Transverse colon (tissue), 4 donors: ENCODE results near the gene SDR39U1. TPM values are rescaled to one million over a fixed set of nuclear protein-coding genes. Genes with fewer than 3 reads are reported as not detected.

Source experiments
- DNase-seq: peaks from one replicate; pipeline ENCODE4 v3.0.0-alpha.2; 2019
- H3K27ac ChIP-seq, 4 donors: fragments of 200-600 bp; sonication (generic); 2 replicates each; pipeline ENCODE4 v1.5.1; 2016 to 2018; ENCODE audit warnings: inconsistent platforms in 4 of 4
- H3K27me3 ChIP-seq: fragments of 200-600 bp; sonication (generic); 2 replicates; pipeline ENCODE4 v1.5.1; 2017; ENCODE audit warnings: inconsistent platforms
- H3K36me3 ChIP-seq, 4 donors: fragments of 200-600 bp; sonication (generic); 2 replicates each; pipeline ENCODE4 v1.5.1; 2017 to 2019; ENCODE audit warnings: inconsistent platforms in 4 of 4
- H3K4me1 ChIP-seq, 4 donors: fragments of 200-600 bp; sonication (generic); 2 replicates each; pipeline ENCODE4 v1.5.1; 2017 to 2020; ENCODE audit warnings: inconsistent platforms in 4 of 4
- H3K4me3 ChIP-seq, 4 donors: fragments of 200-600 bp; sonication (generic); 1 replicate in 1 of 4; 2 replicates in 3 of 4; pipeline versions ENCODE4 v1.5.1 to v1.6.1; 2017 to 2019; ENCODE audit warnings: inconsistent platforms in 4 of 4
- H3K9me3 ChIP-seq, 2 donors: fragments of 200-600 bp; sonication (generic); 2 replicates each; pipeline ENCODE4 v1.5.1; 2017 to 2019; ENCODE audit warnings: inconsistent platforms in 2 of 2
- EP300 ChIP-seq: sonication (generic); formaldehyde crosslinking; IDR thresholded peaks from one replicate; pipeline ENCODE4 v1.6.1; 2017; ENCODE audit warnings: antibody characterized with exemption, low read depth
- POLR2A ChIP-seq: fragments of 450-650 bp; IDR thresholded peaks from one replicate; pipeline ENCODE4 v1.6.1; 2016; ENCODE audit warnings: antibody characterized with exemption, mild to moderate bottlenecking, moderate library complexity
- POLR2AphosphoS5 ChIP-seq, 3 donors: sonication (generic); formaldehyde crosslinking; IDR thresholded peaks; one replicate each; pipeline ENCODE4 v1.6.1; 2016; ENCODE audit warnings: antibody characterized with exemption in 3 of 3
- WGBS, 2 donors: methylation state at CpG; one replicate each; pipeline ENCODE4 v1.1.5; 2018; ENCODE audit warnings: low coverage in 1 of 2; 5-methylcytosine and 5-hydroxymethylcytosine counted together
- in situ Hi-C, 4 donors: fragments of 200-750 bp; cut with MboI; loops; one replicate each; pipeline versions ENCODE4 v1.15.0 to v1.15.1; 2017; ENCODE audit warnings: low sequenced_read_pairs in 3 of 4, low pct_ligation_motif_present in 1 of 4, low pct_unique_long_range_greater_than_20kb in 1 of 4
- intact Hi-C: fragments of 100-400 bp; cut with DNase I; formaldehyde crosslinking; loops from one replicate; pipeline ENCODE4 v1.15.1; 2023; ENCODE audit warnings: low total_unique reads
- total RNA-seq, 4 donors: library from RNA; depleted of rRNA; stranded (reverse); fragments of >200 nt; gene quantifications; one replicate each; pipeline ENCODE4 v1.1.0, GENCODE V29; 2016
- TF ChIP-seq, protein P1 (sequence below), 5 experiments: fragments of 200-600 bp in 3 of 5; fragments of 450-650 bp in 2 of 5; sonication (generic) in 3 of 5; IDR thresholded peaks; 1 replicate in 2 of 5; 2 replicates in 3 of 5; pipeline ENCODE4 v1.5.1; 2016 to 2017; ENCODE audit warnings: antibody characterized with exemption in 5 of 5, inconsistent platforms in 3 of 5, mild to moderate bottlenecking in 2 of 5, moderate library complexity in 1 of 5

The SDR39U1 gene
- total RNA-seq, 4 donors from 2014 or later, result 18.3 to 202 (median 39.3) TPM

DNA sequence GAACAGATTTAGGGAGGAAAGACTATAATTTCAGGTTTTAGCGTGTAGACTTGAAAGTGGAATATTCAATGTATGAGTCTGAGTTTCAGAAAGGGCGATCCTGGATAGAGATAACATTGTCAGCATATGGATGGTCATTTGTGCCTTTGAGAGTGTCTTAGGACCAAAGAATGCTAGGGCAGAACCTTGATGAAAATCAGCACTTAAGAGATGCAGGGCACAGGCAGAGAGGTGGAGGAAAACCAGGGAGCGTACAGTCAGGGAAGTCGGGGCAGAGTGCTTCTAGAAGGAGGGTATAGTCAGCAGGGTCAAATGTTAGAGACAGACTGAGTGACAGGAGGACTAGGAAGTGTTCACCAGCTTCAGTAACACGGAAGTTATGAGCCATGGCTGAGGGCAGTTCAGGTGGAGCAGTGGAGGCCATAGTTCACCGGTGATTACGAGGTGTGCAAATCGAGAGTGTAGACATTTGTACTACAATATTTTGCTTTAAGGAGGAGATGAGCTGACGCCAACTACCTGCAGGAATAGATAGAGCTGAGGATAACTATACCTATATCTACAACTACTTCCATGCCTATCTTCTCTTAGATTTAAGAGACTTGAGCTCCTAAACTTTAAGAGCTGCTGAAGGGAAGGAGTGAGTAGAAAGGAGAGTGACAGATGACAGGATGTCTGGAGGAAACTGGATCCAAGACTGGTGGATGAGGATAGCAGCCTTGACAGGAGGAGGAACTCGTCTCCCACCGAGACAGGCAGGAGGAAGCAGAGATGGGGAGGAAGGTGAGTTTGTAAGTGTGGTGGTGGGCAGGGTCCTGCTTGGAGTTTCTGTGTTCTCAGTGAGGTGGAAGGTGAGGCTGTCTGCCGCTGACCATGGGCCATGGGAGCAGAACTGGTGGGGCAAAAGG is 19.6 kb downstream of the SDR39U1 start:
- TF ChIP-seq POLR2A (peak; percentile 51), EP300 (no peak), POLR2AphosphoS5 (IDR thresholded peaks at IDR 0.05) (peak in 2 of 3 donors; percentile 54 to 79)
- TF ChIP-seq, protein P1, sequence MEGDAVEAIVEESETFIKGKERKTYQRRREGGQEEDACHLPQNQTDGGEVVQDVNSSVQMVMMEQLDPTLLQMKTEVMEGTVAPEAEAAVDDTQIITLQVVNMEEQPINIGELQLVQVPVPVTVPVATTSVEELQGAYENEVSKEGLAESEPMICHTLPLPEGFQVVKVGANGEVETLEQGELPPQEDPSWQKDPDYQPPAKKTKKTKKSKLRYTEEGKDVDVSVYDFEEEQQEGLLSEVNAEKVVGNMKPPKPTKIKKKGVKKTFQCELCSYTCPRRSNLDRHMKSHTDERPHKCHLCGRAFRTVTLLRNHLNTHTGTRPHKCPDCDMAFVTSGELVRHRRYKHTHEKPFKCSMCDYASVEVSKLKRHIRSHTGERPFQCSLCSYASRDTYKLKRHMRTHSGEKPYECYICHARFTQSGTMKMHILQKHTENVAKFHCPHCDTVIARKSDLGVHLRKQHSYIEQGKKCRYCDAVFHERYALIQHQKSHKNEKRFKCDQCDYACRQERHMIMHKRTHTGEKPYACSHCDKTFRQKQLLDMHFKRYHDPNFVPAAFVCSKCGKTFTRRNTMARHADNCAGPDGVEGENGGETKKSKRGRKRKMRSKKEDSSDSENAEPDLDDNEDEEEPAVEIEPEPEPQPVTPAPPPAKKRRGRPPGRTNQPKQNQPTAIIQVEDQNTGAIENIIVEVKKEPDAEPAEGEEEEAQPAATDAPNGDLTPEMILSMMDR (IDR thresholded peaks at IDR 0.05), result no peak
- peak overlapping the region in 2 of 4 donors; percentile 0 to 34 for H3K4me3 ChIP-seq
- no peaks in the 10 kb centered on the region for H3K36me3 ChIP-seq
- DNase-seq, result peak; percentile 73
- intact Hi-C loops, result no loop called here
- H3K27ac ChIP-seq, result peak overlapping the region; percentile 71 to 92 (median 79)
- H3K27me3 ChIP-seq, result no peaks in the 10 kb centered on the region
- peaks cover 16 to 60% (median 44%) of the 10 kb centered on the region in 4 donors for H3K4me1 ChIP-seq
- WGBS, 2 donors, result 70 to 71% methylated on average over 8 to 12 of the region's 12 CpGs
- in situ Hi-C loops, result no loop called here
- no peaks in the 10 kb centered on the region for H3K9me3 ChIP-seq

DNA sequence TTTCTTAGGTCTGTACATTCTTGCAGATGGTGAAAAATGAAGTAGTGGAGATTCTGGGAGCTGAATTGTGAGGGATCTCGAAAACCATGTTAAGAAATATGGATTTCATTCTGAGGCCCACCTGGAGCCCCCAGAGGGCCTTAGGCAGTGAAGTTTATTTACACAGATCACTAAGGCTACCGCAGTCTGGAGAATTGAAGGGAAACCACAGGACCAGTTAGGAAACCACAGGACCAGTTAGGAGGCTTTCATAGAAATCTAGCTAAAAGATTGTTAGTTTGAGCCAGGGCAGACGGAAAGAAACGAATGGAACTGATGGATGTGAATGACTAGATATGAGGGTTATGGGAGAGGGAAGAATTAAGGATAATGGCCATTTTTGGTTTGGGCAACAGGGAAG is 20.3 kb downstream of the SDR39U1 start:
- Histone ChIP-seq H3K27ac (peak overlapping the region; percentile 71 to 92 (median 79)), H3K4me3 (no peak overlapping the region), H3K27me3 (no peaks in the 10 kb centered on the region), H3K9me3 (no peaks in the 10 kb centered on the region), H3K4me1 (peaks cover 11 to 54% (median 37%) of the 10 kb centered on the region in 4 donors), H3K36me3 (no peaks in the 10 kb centered on the region)
- DNase-seq, result no peak
- WGBS, 2 donors, result 63 to 81% methylated on average over 4 of the region's 4 CpGs
- in situ Hi-C loops (no loop called here), intact Hi-C loops (no loop called here)
- no peak for TF ChIP-seq EP300
- no peak for TF ChIP-seq POLR2AphosphoS5 (IDR thresholded peaks at IDR 0.05)

DNA sequence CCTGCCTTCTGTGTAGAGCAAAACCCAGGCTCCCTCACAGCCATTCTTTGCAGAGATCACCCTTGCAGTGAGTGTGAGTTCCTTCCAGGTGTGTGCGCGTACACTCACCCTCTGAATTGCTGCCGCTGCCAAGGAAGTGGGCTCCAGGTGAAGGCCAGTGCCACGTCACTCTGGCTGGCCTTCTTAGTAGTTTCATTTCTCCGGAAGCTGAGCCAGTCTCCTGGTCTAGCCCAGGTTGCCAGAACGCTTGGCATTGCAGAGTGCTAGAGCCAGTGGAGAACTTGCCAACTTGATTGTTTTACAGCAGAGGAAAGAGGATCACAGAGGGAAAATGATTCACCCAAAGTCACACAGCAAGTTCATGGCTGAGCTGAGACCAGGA is 24.1 kb downstream of the SDR39U1 start:
- H3K4me1 ChIP-seq, result peaks cover 7 to 24% (median 13%) of the 10 kb centered on the region in 4 donors
- H3K27me3 ChIP-seq, result no peaks in the 10 kb centered on the region
- WGBS, 2 donors, result 40% methylated on average over 6 of the region's 6 CpGs; no CpG with 5 or more reads in 1 of the 2 donors
- H3K27ac ChIP-seq, result peak overlapping the region; percentile 48 to 66 (median 54)
- no peaks in the 10 kb centered on the region for H3K9me3 ChIP-seq
- intact Hi-C loops, result no loop called here
- peak; percentile 78 for DNase-seq
- H3K4me3 ChIP-seq, result no peak overlapping the region
- in situ Hi-C loops, result no loop called here
- TF ChIP-seq EP300 (no peak), POLR2AphosphoS5 (IDR thresholded peaks at IDR 0.05) (peak; percentile 24 to 80 (median 77)), POLR2A (peak; percentile 64)
- TF ChIP-seq, protein P1 (IDR thresholded peaks at IDR 0.05), result no peak
- no peaks in the 10 kb centered on the region for H3K36me3 ChIP-seq

- in situ Hi-C loops, result no loop called here
- Histone ChIP-seq H3K27me3 (no peaks in the 10 kb centered on the region), H3K4me1 (peaks cover 5 to 20% (median 11%) of the 10 kb centered on the region in 4 donors), H3K4me3 (no peak overlapping the region), H3K36me3 (no peaks in the 10 kb centered on the region), H3K27ac (peak overlapping the region; percentile 48 to 66 (median 54)), H3K9me3 (no peaks in the 10 kb centered on the region)
- 61% methylated on average over 6 of the region's 6 CpGs; no CpG with 5 or more reads in 1 of the 2 donors for WGBS, 2 donors
- peak; percentile 7 for DNase-seq
- intact Hi-C loops, result no loop called here
- TF ChIP-seq EP300, result no peak
- TF ChIP-seq POLR2AphosphoS5 (IDR thresholded peaks at IDR 0.05), result no peak
These were observed 24.6 kb downstream of the SDR39U1 start for GRCh38 chr14:24417832-24418491.
